Neuronal stem cell (in vitro differentiated cells): Measurements from ENCODE around the gene FAM131B.

ENCODE experiments used
- DNase-seq: peaks from one replicate; pipeline ENCODE4 v3.0.0-alpha.2; 2013; ENCODE audit warnings: low spot score
- H2AFZ ChIP-seq: one replicate; pipeline ENCODE4 v1.6.1; 2013; ENCODE audit warnings: mild to moderate bottlenecking, low read length, inconsistent platforms
- H2AK5ac ChIP-seq: 2 replicates; pipeline ENCODE4 v1.6.1; 2013; ENCODE audit warnings: low read depth, mild to moderate bottlenecking, inconsistent platforms, low read length, moderate library complexity, mixed read lengths
- H2BK120ac ChIP-seq: 2 replicates; pipeline ENCODE4 v1.6.1; 2013; ENCODE audit warnings: low read depth, mild to moderate bottlenecking, inconsistent platforms, low read length, moderate library complexity, mixed read lengths
- H2BK12ac ChIP-seq: one replicate; pipeline ENCODE4 v1.6.1; 2013; ENCODE audit warnings: low read length, inconsistent platforms
- H2BK15ac ChIP-seq: 2 replicates; pipeline ENCODE4 v1.6.1; 2013; ENCODE audit warnings: mild to moderate bottlenecking, low read length, inconsistent platforms, mixed read lengths
- H2BK5ac ChIP-seq: one replicate; pipeline ENCODE4 v1.6.1; 2013; ENCODE audit warnings: inconsistent platforms, mild to moderate bottlenecking, low read length, moderate library complexity
- H3K14ac ChIP-seq: one replicate; pipeline ENCODE4 v1.6.1; 2013; ENCODE audit warnings: low read length, inconsistent platforms
- H3K18ac ChIP-seq: 2 replicates; pipeline ENCODE4 v1.6.1; 2013; ENCODE audit warnings: low read length, inconsistent platforms
- H3K23ac ChIP-seq: 2 replicates; pipeline ENCODE4 v1.6.1; 2013; ENCODE audit warnings: low read depth, mild to moderate bottlenecking, mixed read lengths, low read length, inconsistent platforms; ENCODE audit not compliant: poor library complexity
- H3K27ac ChIP-seq: replicated peaks from 3 replicates; pipeline ENCODE4 v1.5.1; 2013; ENCODE audit warnings: low read length, inconsistent platforms
- H3K27me3 ChIP-seq, 3 experiments: 2 replicates each; pipeline ENCODE4 v1.6.1; 2013; ENCODE audit warnings: low read length in 3 of 3, mild to moderate bottlenecking in 2 of 3, inconsistent platforms in 1 of 3, low read depth in 1 of 3, mixed read lengths in 1 of 3, moderate library complexity in 1 of 3; ENCODE audit not compliant: control insufficient read depth in 3 of 3, insufficient read depth in 3 of 3
- H3K36me3 ChIP-seq, 2 donors: replicated peaks in 1 of 2; 2 replicates each; pipeline ENCODE4 v1.6.1; 2013; ENCODE audit warnings: low read length in 2 of 2; ENCODE audit not compliant: control insufficient read depth in 2 of 2, insufficient read depth in 2 of 2
- H3K4ac ChIP-seq: 2 replicates; pipeline ENCODE4 v1.6.1; 2013; ENCODE audit warnings: inconsistent platforms, mild to moderate bottlenecking, low read length, moderate library complexity
- H3K4me1 ChIP-seq, 2 donors: 1 replicate in 1 of 2; 2 replicates in 1 of 2; pipeline ENCODE4 v1.6.1; 2013; ENCODE audit warnings: low read length in 2 of 2, low read depth in 1 of 2; ENCODE audit not compliant: control insufficient read depth in 2 of 2, insufficient read depth in 1 of 2
- H3K4me2 ChIP-seq: one replicate; pipeline ENCODE4 v1.6.1; 2013; ENCODE audit warnings: mild to moderate bottlenecking, low read length, inconsistent platforms; ENCODE audit not compliant: insufficient read depth, poor library complexity, severe bottlenecking
- H3K4me3 ChIP-seq, 2 donors: 2 replicates each; pipeline ENCODE4 v1.5.1; 2013; ENCODE audit warnings: low read length in 2 of 2, mild to moderate bottlenecking in 2 of 2, inconsistent platforms in 1 of 2, moderate library complexity in 1 of 2
- H3K79me1 ChIP-seq: one replicate; pipeline ENCODE4 v1.6.1; 2013; ENCODE audit warnings: low read depth, mild to moderate bottlenecking, inconsistent platforms, low read length, moderate library complexity
- H3K9ac ChIP-seq: one replicate; pipeline ENCODE4 v1.6.1; 2013; ENCODE audit warnings: mild to moderate bottlenecking, low read depth, low read length, inconsistent platforms; ENCODE audit not compliant: poor library complexity
- H3K9me3 ChIP-seq, 2 donors: replicated peaks in 1 of 2; 2 replicates each; pipeline versions ENCODE3 to v1.6.1; 2013; ENCODE audit warnings: low read length in 2 of 2, mild to moderate bottlenecking in 2 of 2, inconsistent platforms in 1 of 2, low read depth in 1 of 2, mixed read lengths in 1 of 2, moderate library complexity in 1 of 2; ENCODE audit not compliant: control insufficient read depth in 2 of 2, insufficient read depth in 1 of 2
- H4K8ac ChIP-seq: one replicate; pipeline ENCODE4 v1.6.1; 2013; ENCODE audit warnings: low read depth, mild to moderate bottlenecking, inconsistent platforms, low read length, moderate library complexity
- H4K91ac ChIP-seq: one replicate; pipeline ENCODE4 v1.6.1; 2013; ENCODE audit warnings: low read length, low read depth, mild to moderate bottlenecking, inconsistent platforms; ENCODE audit not compliant: poor library complexity
- WGBS, 2 donors: extraction: QIAGEN DNeasy Blood & Tissue Kit; methylation state at CpG; one replicate each; pipeline ENCODE4 v1.1.7; 2013; ENCODE audit warnings: missing lambda C conversion rate in 2 of 2, mixed read lengths in 1 of 2; ENCODE audit not compliant: insufficient read length in 2 of 2, insufficient replicate concordance in 1 of 2; ENCODE audit errors: extremely low coverage in 2 of 2; 5-methylcytosine and 5-hydroxymethylcytosine counted together

Gene FAM131B

GRCh38 chr7:143360788-143361551 is 1.5 kb downstream of the FAM131B start:
- H3K27me3 ChIP-seq: peaks cover 0 to 10% (median 3%) of the 10 kb centered on the region in 3 experiments
- no peak overlapping the region for H3K14ac ChIP-seq
- no peaks in the 10 kb centered on the region for H3K79me1 ChIP-seq
- no peak overlapping the region for H3K4ac ChIP-seq
- H2BK5ac ChIP-seq: no peak overlapping the region
- peak overlapping the region; percentile 99 for H2AFZ ChIP-seq
- peak overlapping the region; percentile 4 for H3K18ac ChIP-seq
- no peak overlapping the region for H3K23ac ChIP-seq
- peak overlapping the region; percentile 16 for H3K27ac ChIP-seq
- H2BK12ac ChIP-seq: no peak overlapping the region
- H2BK15ac ChIP-seq: no peak overlapping the region
- H3K4me1 ChIP-seq: peaks cover 7 to 15% of the 10 kb centered on the region in 2 donors
- DNase-seq: peak; percentile 39
- H3K9ac ChIP-seq: no peak overlapping the region
- no peaks in the 10 kb centered on the region for H3K9me3 ChIP-seq
- H2AK5ac ChIP-seq: no peak overlapping the region
- H4K8ac ChIP-seq: no peak overlapping the region
- peak overlapping the region; percentile 23 for H2BK120ac ChIP-seq
- peak overlapping the region; percentile 85 for H3K4me2 ChIP-seq
- WGBS, 2 donors: no CpG with 5 or more reads among the region's 19 CpGs
- peaks cover 27 to 28% of the 10 kb centered on the region in 2 donors for H3K36me3 ChIP-seq
- peak overlapping the region; percentile 92 to 100 for H3K4me3 ChIP-seq
- H4K91ac ChIP-seq: no peak overlapping the region

GRCh38 chr7:143359771-143360353 is 2.7 kb downstream of the FAM131B start:
- H3K9ac ChIP-seq: no peak overlapping the region
- H3K4me3 ChIP-seq: no peak overlapping the region
- no peak overlapping the region for H4K8ac ChIP-seq
- H3K14ac ChIP-seq: no peak overlapping the region
- H2BK15ac ChIP-seq: no peak overlapping the region
- H3K36me3 ChIP-seq: peaks cover 36% of the 10 kb centered on the region in 2 donors
- no peak overlapping the region for H2BK12ac ChIP-seq
- no peak overlapping the region for H3K23ac ChIP-seq
- H3K4ac ChIP-seq: no peak overlapping the region
- no peaks in the 10 kb centered on the region for H3K9me3 ChIP-seq
- H2AK5ac ChIP-seq: no peak overlapping the region
- H2BK120ac ChIP-seq: no peak overlapping the region
- H4K91ac ChIP-seq: no peak overlapping the region
- no CpG with 5 or more reads among the region's 11 CpGs for WGBS, 2 donors
- peaks cover 2% of the 10 kb centered on the region for H3K79me1 ChIP-seq
- H2AFZ ChIP-seq: no peak overlapping the region
- DNase-seq: no peak
- H3K27me3 ChIP-seq: peaks cover 0 to 10% (median 3%) of the 10 kb centered on the region in 3 experiments
- H3K18ac ChIP-seq: no peak overlapping the region
- no peak overlapping the region for H3K4me2 ChIP-seq
- no peak overlapping the region for H3K27ac ChIP-seq
- peaks cover 7 to 15% of the 10 kb centered on the region in 2 donors for H3K4me1 ChIP-seq
- H2BK5ac ChIP-seq: no peak overlapping the region

- H2AFZ ChIP-seq: no peak overlapping the region
- WGBS, 2 donors: no CpG with 5 or more reads among the region's 12 CpGs
Observed at GRCh38 chr7:143358626-143359025, 3.9 kb downstream of the FAM131B start.

GRCh38 chr7:143356414-143357050 is 6.0 kb downstream of the FAM131B start:
- no peak overlapping the region for H3K4me2 ChIP-seq
- no peak overlapping the region for H3K14ac ChIP-seq
- no peak overlapping the region for H3K4me3 ChIP-seq
- no peak overlapping the region for H3K18ac ChIP-seq
- H2BK15ac ChIP-seq: no peak overlapping the region
- no peak overlapping the region for H2AFZ ChIP-seq
- no peak overlapping the region for H2BK120ac ChIP-seq
- H4K91ac ChIP-seq: no peak overlapping the region
- no peak overlapping the region for H2BK12ac ChIP-seq
- H3K9me3 ChIP-seq: no peaks in the 10 kb centered on the region
- no peak overlapping the region for H3K4ac ChIP-seq
- no peak overlapping the region for H4K8ac ChIP-seq
- peaks cover 37 to 42% of the 10 kb centered on the region in 2 donors for H3K36me3 ChIP-seq
- no peak overlapping the region for H2AK5ac ChIP-seq
- no CpG with 5 or more reads among the region's 13 CpGs for WGBS, 2 donors
- peak overlapping the region; percentile 25 for H3K23ac ChIP-seq
- H3K4me1 ChIP-seq: peaks cover 24% of the 10 kb centered on the region in 2 donors
- H2BK5ac ChIP-seq: no peak overlapping the region
- H3K9ac ChIP-seq: no peak overlapping the region
- no peak overlapping the region for H3K27ac ChIP-seq
- no peaks in the 10 kb centered on the region for H3K27me3 ChIP-seq
- DNase-seq: no peak
- H3K79me1 ChIP-seq: peaks cover 2% of the 10 kb centered on the region

More at GRCh38 chr7:143358626-143359025, 3.9 kb downstream of the FAM131B start:
- Histone ChIP-seq H3K23ac (no peak overlapping the region), H2BK120ac (no peak overlapping the region), H3K14ac (no peak overlapping the region), H3K27me3 (peaks cover 0 to 4% (median 3%) of the 10 kb centered on the region in 3 experiments), H3K4me3 (no peak overlapping the region), H3K36me3 (peaks cover 37 to 42% of the 10 kb centered on the region in 2 donors), H3K79me1 (peaks cover 2% of the 10 kb centered on the region), H3K18ac (no peak overlapping the region), H3K4me1 (peaks cover 7 to 16% of the 10 kb centered on the region in 2 donors), H2BK12ac (no peak overlapping the region), H3K4ac (no peak overlapping the region), H3K9me3 (no peaks in the 10 kb centered on the region), H4K91ac (no peak overlapping the region), H3K4me2 (no peak overlapping the region), H4K8ac (no peak overlapping the region), H2AK5ac (no peak overlapping the region), H3K9ac (no peak overlapping the region), H2BK5ac (no peak overlapping the region), H3K27ac (no peak overlapping the region), H2BK15ac (no peak overlapping the region)
- DNase-seq: no peak
